ENCODE data around the gene COG5. TPM values are rescaled to one million over a fixed set of nuclear protein-coding genes. Genes with fewer than 3 reads are reported as not detected.

COG5 gene
- total RNA-seq, 1 experiment from 2014 or later: 20.2 TPM

DNA sequence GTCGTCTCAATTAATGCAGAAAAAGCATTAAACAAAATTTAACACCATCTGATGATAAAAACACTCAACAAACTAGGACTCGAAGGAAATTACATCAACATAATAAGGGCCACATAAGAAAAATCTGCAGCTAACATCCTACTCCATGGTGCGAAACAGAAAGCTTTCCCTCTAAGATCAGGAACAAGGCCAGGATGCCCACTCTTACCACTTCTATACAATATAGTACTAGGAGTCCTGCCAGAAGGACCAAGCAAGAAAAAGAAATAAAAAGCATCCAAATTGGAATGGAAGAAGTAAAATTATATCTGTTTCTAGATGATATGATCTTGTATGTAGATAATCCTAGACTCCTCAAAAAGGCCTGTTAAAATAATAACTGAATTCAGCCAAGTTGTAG lies 237.7 kb downstream of the COG5 start:
- H3K36me3 Mint-ChIP-seq (ENCODE audit: insufficient read depth in 1 of 3, low read depth in 3 of 3): 0 out of 7 replicates have a peak, but pooled peaks cover 0 to 5% (median 0%) of the 10 kb centered on the region in 3 experiments
- H3K27ac Mint-ChIP-seq: no peak overlapping the region
- no peak overlapping the region for H2BK120ac ChIP-seq (ENCODE audit: low read depth, low read length, poor library complexity, severe bottlenecking)
- H4K5ac ChIP-seq (ENCODE audit: insufficient read length, low read depth, low read length): no peak overlapping the region
- H2AFZ ChIP-seq (ENCODE audit: low read length): no peak overlapping the region
- 0 out of 5 replicates have a peak, but pooled peaks cover 0 to 2% of the 10 kb centered on the region in 2 experiments for H3K9me3 Mint-ChIP-seq
- TF ChIP-seq, protein P1, sequence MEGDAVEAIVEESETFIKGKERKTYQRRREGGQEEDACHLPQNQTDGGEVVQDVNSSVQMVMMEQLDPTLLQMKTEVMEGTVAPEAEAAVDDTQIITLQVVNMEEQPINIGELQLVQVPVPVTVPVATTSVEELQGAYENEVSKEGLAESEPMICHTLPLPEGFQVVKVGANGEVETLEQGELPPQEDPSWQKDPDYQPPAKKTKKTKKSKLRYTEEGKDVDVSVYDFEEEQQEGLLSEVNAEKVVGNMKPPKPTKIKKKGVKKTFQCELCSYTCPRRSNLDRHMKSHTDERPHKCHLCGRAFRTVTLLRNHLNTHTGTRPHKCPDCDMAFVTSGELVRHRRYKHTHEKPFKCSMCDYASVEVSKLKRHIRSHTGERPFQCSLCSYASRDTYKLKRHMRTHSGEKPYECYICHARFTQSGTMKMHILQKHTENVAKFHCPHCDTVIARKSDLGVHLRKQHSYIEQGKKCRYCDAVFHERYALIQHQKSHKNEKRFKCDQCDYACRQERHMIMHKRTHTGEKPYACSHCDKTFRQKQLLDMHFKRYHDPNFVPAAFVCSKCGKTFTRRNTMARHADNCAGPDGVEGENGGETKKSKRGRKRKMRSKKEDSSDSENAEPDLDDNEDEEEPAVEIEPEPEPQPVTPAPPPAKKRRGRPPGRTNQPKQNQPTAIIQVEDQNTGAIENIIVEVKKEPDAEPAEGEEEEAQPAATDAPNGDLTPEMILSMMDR (conservative IDR thresholded peaks at IDR 0.05): no peak
- peaks cover 4 to 6% of the 10 kb centered on the region in 2 experiments for H3K4me1 Mint-ChIP-seq
- H3K4me3 Mint-ChIP-seq: no peak overlapping the region
- H3K79me1 ChIP-seq (ENCODE audit: insufficient read depth, low read depth, low read length, poor library complexity, severe bottlenecking): no peaks in the 10 kb centered on the region
- no peak overlapping the region for H3K23ac ChIP-seq (ENCODE audit: insufficient read length, low read depth, low read length)
- no peak overlapping the region for H3K9ac ChIP-seq (ENCODE audit: extremely low read depth, insufficient read length, low read length)
- H3K4me2 ChIP-seq (ENCODE audit: insufficient read depth, insufficient read length, low read length): no peak overlapping the region
- no peaks in the 10 kb centered on the region for H3K27me3 Mint-ChIP-seq (ENCODE audit: low read depth)
- H2BK15ac ChIP-seq (ENCODE audit: low read depth, low read length): no peak overlapping the region
- H3K79me2 ChIP-seq (ENCODE audit: insufficient read depth, low read length): no peaks in the 10 kb centered on the region
- no peak for DNase-seq
- no peak overlapping the region for H4K91ac ChIP-seq (ENCODE audit: insufficient read length, low read depth, low read length)
- no peaks in the 10 kb centered on the region for H3K9me3 ChIP-seq (ENCODE audit: control insufficient read depth, low read depth, low read length)
- H4K20me1 ChIP-seq (ENCODE audit: control insufficient read depth, insufficient read depth, insufficient read length): no peaks in the 10 kb centered on the region
- no peak overlapping the region for H4K8ac ChIP-seq (replicated peaks; ENCODE audit: insufficient read length, low read depth, low read length)
- H3K27ac ChIP-seq (ENCODE audit: insufficient read length, low read depth, low read length): no peak overlapping the region
- no CpG with 5 or more reads among the region's 3 CpGs for WGBS (ENCODE audit: extremely low coverage, insufficient read length, low lambda C conversion rate)
- H3K27me3 ChIP-seq (ENCODE audit: insufficient read depth, low read length): no peaks in the 10 kb centered on the region
- H2BK20ac ChIP-seq (ENCODE audit: low read depth, low read length, poor library complexity, severe bottlenecking): no peak overlapping the region
- H3T11ph ChIP-seq (ENCODE audit: low read length): no peak overlapping the region
- H3K4me1 ChIP-seq (ENCODE audit: insufficient read depth, low read length): no peaks in the 10 kb centered on the region
- H3K4ac ChIP-seq (ENCODE audit: low read depth, low read length): no peak overlapping the region
- no peak overlapping the region for H2BK5ac ChIP-seq (ENCODE audit: insufficient read length, low read length)
- H3K18ac ChIP-seq (ENCODE audit: insufficient read length, low read depth, low read length): no peak overlapping the region
- no peak overlapping the region for H3K56ac ChIP-seq (ENCODE audit: insufficient read length, low read depth, low read length)
- H2BK12ac ChIP-seq (ENCODE audit: insufficient read length, low read depth, low read length): no peak overlapping the region
- H3K23me2 ChIP-seq (ENCODE audit: insufficient read length, low read depth, low read length, poor library complexity, severe bottlenecking): no peaks in the 10 kb centered on the region
- no peak overlapping the region for H2AK5ac ChIP-seq (ENCODE audit: insufficient read length, low read length)
- no peak overlapping the region for H3K14ac ChIP-seq (ENCODE audit: insufficient read depth, low read length)

Measured in H9 (cell line).